ENCODE results near the gene RNF2. TPM values are rescaled to one million over a fixed set of nuclear protein-coding genes. Genes with fewer than 3 reads are reported as not detected.

RNF2 gene
- total RNA-seq, 1 experiment from 2014 or later: 26.2 TPM

DNA sequence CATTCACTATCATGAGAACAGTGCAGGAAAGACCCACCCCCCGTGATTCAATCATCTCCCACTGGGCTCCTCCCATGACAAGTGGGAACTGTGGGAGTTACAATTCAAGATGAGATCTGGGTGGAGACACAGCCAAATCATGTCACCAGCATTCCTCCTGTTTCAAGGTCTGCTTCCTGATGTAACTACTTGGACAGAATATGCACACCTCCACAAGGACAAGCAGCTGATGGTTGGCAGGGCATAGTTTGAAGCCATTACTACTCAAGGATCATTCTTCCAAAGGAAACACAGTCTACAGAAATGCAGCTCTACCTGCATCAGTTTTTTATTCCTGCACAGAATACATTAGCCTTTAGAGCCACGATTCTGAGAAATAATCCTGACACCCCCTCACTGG is 28.5 kb upstream of the RNF2 start:
- Histone ChIP-seq H3K27ac (peak overlapping the region; percentile 90), H3K27me3 (ENCODE audit: insufficient read depth, low read depth) (no peaks in the 10 kb centered on the region), H4K20me1 (ENCODE audit: insufficient read depth) (no peaks in the 10 kb centered on the region), H3K9me2 (ENCODE audit: insufficient read depth) (no peaks in the 10 kb centered on the region), H3K4me2 (peak overlapping the region; percentile 59), H3K9me3 (ENCODE audit: insufficient read depth, low read depth) (no peaks in the 10 kb centered on the region), H3F3A (ENCODE audit: insufficient read depth, low read depth) (peaks cover 14% of the 10 kb centered on the region), H2AFZ (peak overlapping the region; percentile 36; the same call in 1 of the 2 replicates), H3K4me3 (no peak overlapping the region), H3K79me2 (ENCODE audit: low read depth) (no peaks in the 10 kb centered on the region), H3K4me1 (replicated peaks; ENCODE audit: insufficient read depth) (peaks cover 35% of the 10 kb centered on the region), H3K36me3 (ENCODE audit: low read depth) (no peaks in the 10 kb centered on the region)
- POLR2A ChIA-PET (ENCODE audit: unreplicated experiment): interaction anchor here (0.6 kb wide), 1 partner anchor 97 kb away, joined by 3 read pairs; no protein-coding TSS in a partner anchor
- CTCF ChIA-PET: no interaction called here
- no TSS peak for BruUV-seq (replicated peaks)
- peak; percentile 38 to 57 for DNase-seq
- TF ChIP-seq, protein P1, sequence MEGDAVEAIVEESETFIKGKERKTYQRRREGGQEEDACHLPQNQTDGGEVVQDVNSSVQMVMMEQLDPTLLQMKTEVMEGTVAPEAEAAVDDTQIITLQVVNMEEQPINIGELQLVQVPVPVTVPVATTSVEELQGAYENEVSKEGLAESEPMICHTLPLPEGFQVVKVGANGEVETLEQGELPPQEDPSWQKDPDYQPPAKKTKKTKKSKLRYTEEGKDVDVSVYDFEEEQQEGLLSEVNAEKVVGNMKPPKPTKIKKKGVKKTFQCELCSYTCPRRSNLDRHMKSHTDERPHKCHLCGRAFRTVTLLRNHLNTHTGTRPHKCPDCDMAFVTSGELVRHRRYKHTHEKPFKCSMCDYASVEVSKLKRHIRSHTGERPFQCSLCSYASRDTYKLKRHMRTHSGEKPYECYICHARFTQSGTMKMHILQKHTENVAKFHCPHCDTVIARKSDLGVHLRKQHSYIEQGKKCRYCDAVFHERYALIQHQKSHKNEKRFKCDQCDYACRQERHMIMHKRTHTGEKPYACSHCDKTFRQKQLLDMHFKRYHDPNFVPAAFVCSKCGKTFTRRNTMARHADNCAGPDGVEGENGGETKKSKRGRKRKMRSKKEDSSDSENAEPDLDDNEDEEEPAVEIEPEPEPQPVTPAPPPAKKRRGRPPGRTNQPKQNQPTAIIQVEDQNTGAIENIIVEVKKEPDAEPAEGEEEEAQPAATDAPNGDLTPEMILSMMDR (conservative IDR thresholded peaks at IDR 0.05): no peak
- no peak for TF ChIP-seq EZH2 (IDR thresholded peaks at IDR 0.05; ENCODE audit: low read depth)
- intact Hi-C loops (cut with micrococcal nuclease; ENCODE audit: unreplicated experiment): no loop called here

- Histone ChIP-seq H3K27ac (peak overlapping the region; percentile 90), H2AFZ (peak overlapping the region; percentile 36; the same call in 1 of the 2 replicates), H3K4me1 (replicated peaks; ENCODE audit: insufficient read depth) (peaks cover 35% of the 10 kb centered on the region), H3K4me3 (no peak overlapping the region), H3K27me3 (ENCODE audit: insufficient read depth, low read depth) (no peaks in the 10 kb centered on the region), H3F3A (ENCODE audit: insufficient read depth, low read depth) (peaks cover 14% of the 10 kb centered on the region), H4K20me1 (ENCODE audit: insufficient read depth) (no peaks in the 10 kb centered on the region), H3K36me3 (ENCODE audit: low read depth) (no peaks in the 10 kb centered on the region), H3K9me2 (ENCODE audit: insufficient read depth) (no peaks in the 10 kb centered on the region), H3K4me2 (peak overlapping the region; percentile 59), H3K79me2 (ENCODE audit: low read depth) (no peaks in the 10 kb centered on the region), H3K9me3 (ENCODE audit: insufficient read depth, low read depth) (no peaks in the 10 kb centered on the region)
- intact Hi-C loops (cut with micrococcal nuclease; ENCODE audit: unreplicated experiment): no loop called here
- peak; percentile 37 to 90 for DNase-seq
- CTCF ChIA-PET: interaction anchor here (0.7 to 1.0 kb wide), 2 partner anchors 21 to 27 kb away, joined by 3 read pairs; no protein-coding TSS in a partner anchor
- TF ChIP-seq EZH2 (IDR thresholded peaks at IDR 0.05; ENCODE audit: low read depth): no peak
- TF ChIP-seq, protein P1 (conservative IDR thresholded peaks at IDR 0.05): no peak
- POLR2A ChIA-PET (ENCODE audit: unreplicated experiment): interaction anchor here (0.6 kb wide), 1 partner anchor 97 kb away, joined by 3 read pairs; no protein-coding TSS in a partner anchor
- BruUV-seq (replicated peaks): no TSS peak
Observed at GRCh38 chr1:185017338-185017737, 28.0 kb upstream of the RNF2 start.

DNA sequence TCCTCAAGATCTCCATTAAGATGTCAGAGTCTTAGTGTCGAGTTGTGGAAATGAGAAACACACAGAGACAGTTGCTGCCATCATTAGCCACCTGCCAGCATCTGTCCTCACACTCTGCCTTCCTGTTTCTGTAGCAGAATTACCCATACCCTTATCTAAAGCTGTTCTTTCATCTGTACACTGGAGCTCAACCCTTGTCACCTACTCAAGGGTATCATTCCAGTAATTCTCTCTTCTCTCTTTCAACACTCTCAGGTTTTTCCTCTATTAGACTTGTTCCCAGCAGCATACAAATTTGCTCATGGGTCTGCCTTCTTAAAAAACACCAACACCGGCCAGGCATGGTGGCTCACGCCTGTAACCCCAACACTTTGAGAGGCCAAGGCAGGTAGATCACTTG is 27.4 kb upstream of the RNF2 start:
- Histone ChIP-seq H3K4me1 (replicated peaks; ENCODE audit: insufficient read depth) (peaks cover 35% of the 10 kb centered on the region), H3K36me3 (ENCODE audit: low read depth) (no peaks in the 10 kb centered on the region), H3F3A (ENCODE audit: insufficient read depth, low read depth) (peaks cover 14% of the 10 kb centered on the region), H3K27me3 (ENCODE audit: insufficient read depth, low read depth) (no peaks in the 10 kb centered on the region), H3K79me2 (ENCODE audit: low read depth) (no peaks in the 10 kb centered on the region), H3K4me2 (peak overlapping the region; percentile 59), H3K9me2 (ENCODE audit: insufficient read depth) (no peaks in the 10 kb centered on the region), H3K9me3 (ENCODE audit: insufficient read depth, low read depth) (no peaks in the 10 kb centered on the region), H4K20me1 (ENCODE audit: insufficient read depth) (no peaks in the 10 kb centered on the region), H2AFZ (peak overlapping the region; percentile 42; the same call in 1 of the 2 replicates), H3K4me3 (no peak overlapping the region), H3K27ac (peak overlapping the region; percentile 90)
- no peak for TF ChIP-seq EZH2 (IDR thresholded peaks at IDR 0.05; ENCODE audit: low read depth)
- TF ChIP-seq, protein P1 (conservative IDR thresholded peaks at IDR 0.05): no peak
- ChIA-PET CTCF (interaction anchor here (0.7 to 1.0 kb wide), 2 partner anchors 21 to 26 kb away, joined by 3 read pairs; no protein-coding TSS in a partner anchor), POLR2A (ENCODE audit: unreplicated experiment) (interaction anchor here (0.6 kb wide), 1 partner anchor 79 kb away, joined by 5 read pairs; no protein-coding TSS in a partner anchor)
- BruUV-seq (replicated peaks): no TSS peak
- DNase-seq: no peak
- intact Hi-C loops (cut with micrococcal nuclease; ENCODE audit: unreplicated experiment): no loop called here
